Right lobe of liver (tissue), 4 donors: ENCODE measurements around the gene C1RL.

Experiments
- CTCF ChIP-seq, 4 donors: fragments of 200-600 bp in 3 of 4; fragments of 450-650 bp in 1 of 4; IDR thresholded peaks; one replicate each; pipeline versions ENCODE4 v1.5.1 to v1.8.0; 2016 to 2022; ENCODE audit warnings: antibody characterized with exemption in 4 of 4, mild to moderate bottlenecking in 2 of 4
- POLR2A ChIP-seq: fragments of 450-650 bp; IDR thresholded peaks from one replicate; pipeline ENCODE4 v1.6.1; 2017; ENCODE audit warnings: antibody characterized with exemption, mild to moderate bottlenecking
- donor health status: DM: no; HTN: no; CAD: no.
- donor health status: DM: no; HTN: no; CAD: no.
- donor health status: DM: no; HTN: yes; CAD: no.

DNA sequence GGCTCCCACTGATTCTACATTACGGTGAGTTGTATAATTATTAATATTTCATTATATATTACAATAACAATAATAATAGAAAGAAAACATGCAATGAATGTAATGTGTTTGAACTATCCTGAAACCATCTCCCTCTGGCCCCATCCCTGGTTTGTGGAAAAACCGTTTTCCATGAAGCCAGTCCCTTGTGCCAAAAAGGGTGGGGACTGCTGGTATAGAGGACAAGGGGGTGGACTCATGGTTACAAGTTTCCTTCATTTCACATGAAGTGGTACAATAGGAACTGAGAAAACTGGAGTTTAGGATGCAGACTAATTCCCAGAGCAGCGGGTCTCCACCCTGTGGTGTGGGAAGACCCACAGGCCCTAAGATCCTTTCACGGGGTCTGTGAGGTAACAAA, 3.0 kb upstream of the C1RL start:
- TF ChIP-seq CTCF (IDR thresholded peaks at IDR 0.05): no peak
- no peak for TF ChIP-seq POLR2A
